Embryonic facial prominence (tissue), 1 donor: Measurements from ENCODE around the gene FAM193A.
"Not testable (repeated sequence)": the region's sequence is repeated elsewhere in the genome, so short reads cannot be mapped to it uniquely, and the experiment has no call there.

Source experiments
- DNase-seq: peaks from one replicate; pipeline ENCODE4 v3.0.0-alpha.2; 2016; ENCODE audit errors: extremely low spot score

Gene FAM193A

GRCh38 chr4:2536193-2537010 is at the start of gene FAM193A:
TSS of gene FAM193A (plus strand) at chr4:2536647. CDS start at chr4:2536916, 269 bp downstream.
- DNase-seq = peak; percentile 96

- no peak for DNase-seq
Observed at GRCh38 chr4:2486981-2487380, 49.5 kb upstream of the FAM193A start.

- no peak for DNase-seq
Observed at GRCh38 chr4:2487632-2488031, 48.8 kb upstream of the FAM193A start.

GRCh38 chr4:2489081-2489805 is 47.2 kb upstream of the FAM193A start:
- DNase-seq = no peak

GRCh38 chr4:2489841-2490552 is 46.5 kb upstream of the FAM193A start:
- DNase-seq = no peak

- DNase-seq = no peak
Observed at GRCh38 chr4:2492970-2493369, 43.5 kb upstream of the FAM193A start.

GRCh38 chr4:2494992-2495391 is 41.5 kb upstream of the FAM193A start:
- DNase-seq = no peak

GRCh38 chr4:2497324-2497723 is 39.1 kb upstream of the FAM193A start:
- no peak for DNase-seq

- DNase-seq = no peak
Observed at GRCh38 chr4:2497931-2498330, 38.5 kb upstream of the FAM193A start.

GRCh38 chr4:2500547-2500946 is 35.9 kb upstream of the FAM193A start:
- no peak for DNase-seq

GRCh38 chr4:2501034-2501594 is 35.3 kb upstream of the FAM193A start:
- no peak for DNase-seq

- no peak for DNase-seq
Observed at GRCh38 chr4:2503809-2504208, 32.6 kb upstream of the FAM193A start.

GRCh38 chr4:2507259-2507658 is 29.2 kb upstream of the FAM193A start:
- no peak for DNase-seq

- no peak for DNase-seq
Observed at GRCh38 chr4:2507855-2508254, 28.6 kb upstream of the FAM193A start.

- no peak for DNase-seq
Observed at GRCh38 chr4:2510351-2511259, 25.8 kb upstream of the FAM193A start.

GRCh38 chr4:2511645-2512131 is 24.8 kb upstream of the FAM193A start:
- DNase-seq = no peak

- no peak for DNase-seq
Observed at GRCh38 chr4:2512396-2513135, 23.9 kb upstream of the FAM193A start.

GRCh38 chr4:2514193-2514592 is 22.3 kb upstream of the FAM193A start:
- DNase-seq = not testable (repeated sequence)

GRCh38 chr4:2514944-2515343 is 21.5 kb upstream of the FAM193A start:
- DNase-seq = not testable (repeated sequence)
